ENCODE results near the gene PTPRM.

Gene PTPRM

DNA sequence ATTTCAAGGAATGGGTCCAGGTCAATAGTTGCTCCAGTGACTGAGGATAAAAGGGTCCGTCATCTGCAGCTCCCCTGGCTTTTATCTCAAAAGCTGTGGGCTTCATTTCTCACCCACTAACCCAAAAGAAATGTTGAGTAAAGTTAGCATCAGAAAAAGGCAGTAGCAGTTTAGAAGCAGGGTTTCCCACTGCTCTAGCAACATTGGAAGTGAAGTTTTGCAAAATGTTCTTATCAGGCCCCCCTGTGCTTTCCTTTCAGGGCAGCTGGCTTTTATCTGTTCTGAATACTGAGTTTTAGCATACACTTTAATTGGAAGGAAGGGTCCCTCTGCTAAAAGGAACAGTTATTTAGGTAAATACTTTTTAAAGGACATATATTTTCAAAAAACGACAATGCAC, 745.9 kb downstream of the PTPRM start:
- TF ChIP-seq TOX (CRISPR knock-in tag; IDR thresholded peaks at IDR 0.05; ENCODE audit: borderline replicate concordance) (no peak), CSDC2 (CRISPR knock-in tag; IDR thresholded peaks at IDR 0.05) (no peak), RARB (CRISPR knock-in tag; IDR thresholded peaks at IDR 0.05) (no peak), ZNF70 (CRISPR knock-in tag; IDR thresholded peaks at IDR 0.05) (no peak), ZNF565 (CRISPR knock-in tag; conservative IDR thresholded peaks at IDR 0.05; ENCODE audit: low read depth) (no peak), PATZ1 (CRISPR knock-in tag; IDR thresholded peaks at IDR 0.05; ENCODE audit: borderline replicate concordance) (no peak), CREB5 (CRISPR knock-in tag; IDR thresholded peaks at IDR 0.05; ENCODE audit: low read depth) (no peak), PPARA (CRISPR knock-in tag; IDR thresholded peaks at IDR 0.05; ENCODE audit: borderline replicate concordance) (no peak), ESRRG (CRISPR knock-in tag; IDR thresholded peaks at IDR 0.05) (no peak), ISL1 (CRISPR knock-in tag; IDR thresholded peaks at IDR 0.05) (no peak), BACH2 (CRISPR knock-in tag; IDR thresholded peaks at IDR 0.05; ENCODE audit: borderline replicate concordance) (no peak), CSRNP3 (CRISPR knock-in tag; IDR thresholded peaks at IDR 0.05) (no peak), ARNTL (CRISPR knock-in tag; IDR thresholded peaks at IDR 0.05; ENCODE audit: borderline replicate concordance, low read depth) (no peak), TCF4 (CRISPR knock-in tag; IDR thresholded peaks at IDR 0.05; ENCODE audit: borderline replicate concordance) (no peak), POU6F1 (CRISPR knock-in tag; IDR thresholded peaks at IDR 0.05; ENCODE audit: borderline replicate concordance, low read depth) (no peak), GLIS3 (CRISPR knock-in tag; IDR thresholded peaks at IDR 0.05) (no peak), ZC3H10 (CRISPR knock-in tag; IDR thresholded peaks at IDR 0.05) (no peak)
- TF ChIP-seq, protein P1, sequence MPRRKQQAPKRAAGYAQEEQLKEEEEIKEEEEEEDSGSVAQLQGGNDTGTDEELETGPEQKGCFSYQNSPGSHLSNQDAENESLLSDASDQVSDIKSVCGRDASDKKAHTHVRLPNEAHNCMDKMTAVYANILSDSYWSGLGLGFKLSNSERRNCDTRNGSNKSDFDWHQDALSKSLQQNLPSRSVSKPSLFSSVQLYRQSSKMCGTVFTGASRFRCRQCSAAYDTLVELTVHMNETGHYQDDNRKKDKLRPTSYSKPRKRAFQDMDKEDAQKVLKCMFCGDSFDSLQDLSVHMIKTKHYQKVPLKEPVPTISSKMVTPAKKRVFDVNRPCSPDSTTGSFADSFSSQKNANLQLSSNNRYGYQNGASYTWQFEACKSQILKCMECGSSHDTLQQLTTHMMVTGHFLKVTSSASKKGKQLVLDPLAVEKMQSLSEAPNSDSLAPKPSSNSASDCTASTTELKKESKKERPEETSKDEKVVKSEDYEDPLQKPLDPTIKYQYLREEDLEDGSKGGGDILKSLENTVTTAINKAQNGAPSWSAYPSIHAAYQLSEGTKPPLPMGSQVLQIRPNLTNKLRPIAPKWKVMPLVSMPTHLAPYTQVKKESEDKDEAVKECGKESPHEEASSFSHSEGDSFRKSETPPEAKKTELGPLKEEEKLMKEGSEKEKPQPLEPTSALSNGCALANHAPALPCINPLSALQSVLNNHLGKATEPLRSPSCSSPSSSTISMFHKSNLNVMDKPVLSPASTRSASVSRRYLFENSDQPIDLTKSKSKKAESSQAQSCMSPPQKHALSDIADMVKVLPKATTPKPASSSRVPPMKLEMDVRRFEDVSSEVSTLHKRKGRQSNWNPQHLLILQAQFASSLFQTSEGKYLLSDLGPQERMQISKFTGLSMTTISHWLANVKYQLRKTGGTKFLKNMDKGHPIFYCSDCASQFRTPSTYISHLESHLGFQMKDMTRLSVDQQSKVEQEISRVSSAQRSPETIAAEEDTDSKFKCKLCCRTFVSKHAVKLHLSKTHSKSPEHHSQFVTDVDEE (CRISPR knock-in tag; IDR thresholded peaks at IDR 0.05): no peak
- ATAC-seq: no peak

GRCh38 chr18:8314124-8314523, 747.0 kb downstream of the PTPRM start:
- ATAC-seq: no peak
- TF ChIP-seq ZC3H10 (CRISPR knock-in tag; IDR thresholded peaks at IDR 0.05) (no peak), POU6F1 (CRISPR knock-in tag; IDR thresholded peaks at IDR 0.05; ENCODE audit: borderline replicate concordance, low read depth) (no peak), CSDC2 (CRISPR knock-in tag; IDR thresholded peaks at IDR 0.05) (no peak), ZNF70 (CRISPR knock-in tag; IDR thresholded peaks at IDR 0.05) (no peak), ZNF565 (CRISPR knock-in tag; conservative IDR thresholded peaks at IDR 0.05; ENCODE audit: low read depth) (no peak), ZFP30 (CRISPR knock-in tag; IDR thresholded peaks at IDR 0.05) (no peak), SNAI2 (CRISPR knock-in tag; IDR thresholded peaks at IDR 0.05) (no peak), ZFP3 (CRISPR knock-in tag; IDR thresholded peaks at IDR 0.05) (no peak), ZNF8 (CRISPR knock-in tag; IDR thresholded peaks at IDR 0.05) (no peak), TCF4 (CRISPR knock-in tag; IDR thresholded peaks at IDR 0.05; ENCODE audit: borderline replicate concordance) (no peak), BACH2 (CRISPR knock-in tag; IDR thresholded peaks at IDR 0.05; ENCODE audit: borderline replicate concordance) (no peak), GLIS3 (CRISPR knock-in tag; IDR thresholded peaks at IDR 0.05) (no peak), ARNTL (CRISPR knock-in tag; IDR thresholded peaks at IDR 0.05; ENCODE audit: borderline replicate concordance, low read depth) (no peak)
- TF ChIP-seq, protein P1 (CRISPR knock-in tag; IDR thresholded peaks at IDR 0.05): no peak

All from SK-N-SH treated with all-trans-retinoic acid at 6 μM for 48 hours (cell line).